GM23338 (cell line): ENCODE data around the gene UGP2. TPM values are rescaled to one million over a fixed set of nuclear protein-coding genes. Genes with fewer than 3 reads are reported as not detected.

Experiments used
- ATAC-seq: fragments of 200-7000 bp; cut with Tn5 transposase; 3 replicates; pipeline ENCODE4 v1.9.1; 2020
- DNase-seq: peaks from one replicate; pipeline ENCODE4 v3.0.0-alpha.2; 2015; ENCODE audit warnings: low spot score
- H2AFZ ChIP-seq: fragments of 200-600 bp; sonication (generic); 2 replicates; pipeline ENCODE4 v1.8.0; 2016; ENCODE audit warnings: antibody characterized with exemption, mild to moderate bottlenecking, moderate library complexity
- H3F3A ChIP-seq: fragments of 200-600 bp; sonication (generic); replicated peaks from 2 replicates; pipeline ENCODE4 v1.8.0; 2017; ENCODE audit warnings: antibody characterized with exemption, mixed run types, low read depth
- H3K27ac ChIP-seq: fragments of 200-600 bp; sonication (generic); 2 replicates; pipeline ENCODE4 v1.6.1; 2016; ENCODE audit warnings: low read depth
- H3K27me3 ChIP-seq: fragments of 200-600 bp; sonication (generic); 2 replicates; pipeline ENCODE4 v1.8.0; 2016; ENCODE audit warnings: mild to moderate bottlenecking, mixed run types, moderate library complexity; ENCODE audit not compliant: insufficient read depth
- H3K36me3 ChIP-seq: fragments of 200-600 bp; sonication (generic); 2 replicates; pipeline ENCODE4 v1.8.0; 2016; ENCODE audit warnings: mild to moderate bottlenecking; ENCODE audit not compliant: insufficient read depth
- H3K4me1 ChIP-seq: fragments of 200-600 bp; sonication (generic); 2 replicates; pipeline ENCODE4 v1.8.0; 2016; ENCODE audit warnings: mild to moderate bottlenecking, moderate library complexity; ENCODE audit not compliant: insufficient read depth
- H3K4me2 ChIP-seq: fragments of 200-600 bp; sonication (generic); 2 replicates; pipeline ENCODE4 v1.7.1; 2017; ENCODE audit warnings: mixed run types
- H3K4me3 ChIP-seq: fragments of 200-600 bp; sonication (generic); 2 replicates; pipeline ENCODE4 v1.6.1; 2016; ENCODE audit warnings: mixed run types
- H3K79me2 ChIP-seq: fragments of 200-600 bp; sonication (generic); replicated peaks from 2 replicates; pipeline ENCODE4 v1.8.0; 2017; ENCODE audit warnings: mild to moderate bottlenecking; ENCODE audit not compliant: insufficient read depth
- H3K9me2 ChIP-seq: fragments of 200-600 bp; sonication (generic); 2 replicates; pipeline ENCODE4 v1.8.0; 2017; ENCODE audit not compliant: insufficient read depth
- H4K20me1 ChIP-seq: fragments of 200-600 bp; sonication (generic); replicated peaks from 2 replicates; pipeline ENCODE4 v1.8.0; 2017; ENCODE audit warnings: mild to moderate bottlenecking; ENCODE audit not compliant: insufficient read depth
- H3K27ac Mint-ChIP-seq: 2 replicates; pipeline ENCODE4 v1.8.0; 2020; ENCODE audit warnings: inconsistent platforms, mild to moderate bottlenecking, moderate library complexity, mixed read lengths
- H3K27me3 Mint-ChIP-seq: 3 replicates; pipeline ENCODE4 v1.8.0; 2022; ENCODE audit warnings: low read depth, mild to moderate bottlenecking, moderate library complexity, mixed read lengths, inconsistent platforms; ENCODE audit not compliant: insufficient read depth, poor library complexity
- H3K36me3 Mint-ChIP-seq: 3 replicates; pipeline ENCODE4 v1.8.0; 2021; ENCODE audit warnings: low read depth, mild to moderate bottlenecking, inconsistent platforms, moderate library complexity, mixed read lengths
- H3K4me1 Mint-ChIP-seq: 3 replicates; pipeline ENCODE4 v1.8.0; 2020; ENCODE audit warnings: mild to moderate bottlenecking, inconsistent platforms, mixed read lengths
- H3K4me3 Mint-ChIP-seq: 3 replicates; pipeline ENCODE4 v1.8.0; 2021; ENCODE audit warnings: moderate library complexity, mild to moderate bottlenecking, inconsistent platforms, mixed read lengths
- H3K9me3 Mint-ChIP-seq: 3 replicates; pipeline ENCODE4 v1.8.0; 2020; ENCODE audit warnings: moderate library complexity, mild to moderate bottlenecking, inconsistent platforms, mixed read lengths
- CREB1 ChIP-seq: fragments of 250-450 bp; sonication (Bioruptor Pico); IDR thresholded peaks from 2 replicates; pipeline ENCODE4 v1.5.0; 2020; ENCODE audit warnings: low read depth, mild to moderate bottlenecking, moderate library complexity
- EZH2 ChIP-seq: fragments of 200-600 bp; sonication (generic); IDR thresholded peaks from one replicate; pipeline ENCODE4 v1.8.0; 2017; ENCODE audit warnings: antibody characterized with exemption, mild to moderate bottlenecking, low read depth; ENCODE audit not compliant: unreplicated experiment
- EZH2phosphoT487 ChIP-seq: fragments of 200-600 bp; sonication (generic); IDR thresholded peaks from one replicate; pipeline ENCODE4 v1.8.1; 2018; ENCODE audit warnings: antibody characterized with exemption; ENCODE audit not compliant: unreplicated experiment
- JUNB ChIP-seq: IDR thresholded peaks from one replicate; pipeline ENCODE4 v1.6.1; 2016; ENCODE audit warnings: antibody characterized with exemption; ENCODE audit not compliant: unreplicated experiment
- NANOG ChIP-seq: IDR thresholded peaks from 2 replicates; pipeline ENCODE4 v1.6.1; 2016; ENCODE audit warnings: antibody characterized with exemption, borderline replicate concordance
- POLR2AphosphoS5 ChIP-seq: IDR thresholded peaks from 2 replicates; pipeline ENCODE4 v1.6.1; 2016; ENCODE audit warnings: antibody characterized with exemption, low read depth
- STAT1 ChIP-seq: IDR thresholded peaks from one replicate; pipeline ENCODE4 v1.6.1; 2016; ENCODE audit warnings: antibody characterized with exemption; ENCODE audit not compliant: unreplicated experiment
- ZNF114 ChIP-seq: fragments of 250-450 bp; sonication (Bioruptor Pico); IDR thresholded peaks from 2 replicates; pipeline ENCODE4 v1.5.0; 2020; ENCODE audit warnings: mild to moderate bottlenecking, moderate library complexity
- ZNF331 ChIP-seq: fragments of 250-450 bp; sonication (Bioruptor Pico); IDR thresholded peaks from 2 replicates; pipeline ENCODE4 v1.5.0; 2020; ENCODE audit warnings: low read depth, mild to moderate bottlenecking, moderate library complexity
- polyA plus RNA-seq: library from polyadenylated mRNA; unstranded; fragments of >200 nt; fragmentation: Nextera tagmentation; extraction: Ambion mirVana; gene quantifications from 2 replicates; pipeline ENCODE4 v1.2.1, GENCODE V29; 2016
- total RNA-seq: library from RNA; depleted of rRNA; stranded (reverse); fragments of >200 nt; shearing (Covaris generic); gene quantifications from 2 replicates; pipeline ENCODE4 v1.2.3, GENCODE V29; 2014
- TF ChIP-seq, protein P1 (sequence below), 2 experiments: fragments of 200-600 bp in 1 of 2; sonication (generic) in 1 of 2; conservative IDR thresholded peaks; 2 replicates each; pipeline versions ENCODE4 v1.5.1 to v1.6.1; 2016 to 2017; ENCODE audit warnings: antibody characterized with exemption in 2 of 2, low read depth in 2 of 2, mild to moderate bottlenecking in 2 of 2, moderate library complexity in 1 of 2
- TF ChIP-seq, protein P2 (sequence below): IDR thresholded peaks from 2 replicates; pipeline ENCODE4 v1.6.1; 2016; ENCODE audit warnings: antibody characterized with exemption
- TF ChIP-seq, protein P3 (sequence below): IDR thresholded peaks from one replicate; pipeline ENCODE4 v1.6.1; 2018; ENCODE audit warnings: antibody characterized with exemption; ENCODE audit not compliant: unreplicated experiment
- TF ChIP-seq, protein P4 (sequence below): fragments of 250-450 bp; sonication (Bioruptor Pico); IDR thresholded peaks from 2 replicates; pipeline ENCODE4 v1.5.0; 2020; ENCODE audit warnings: mild to moderate bottlenecking, moderate library complexity

The UGP2 gene
- total and polyA plus RNA-seq, 2 experiments from 2014 or later: 744 to 943 TPM

DNA sequence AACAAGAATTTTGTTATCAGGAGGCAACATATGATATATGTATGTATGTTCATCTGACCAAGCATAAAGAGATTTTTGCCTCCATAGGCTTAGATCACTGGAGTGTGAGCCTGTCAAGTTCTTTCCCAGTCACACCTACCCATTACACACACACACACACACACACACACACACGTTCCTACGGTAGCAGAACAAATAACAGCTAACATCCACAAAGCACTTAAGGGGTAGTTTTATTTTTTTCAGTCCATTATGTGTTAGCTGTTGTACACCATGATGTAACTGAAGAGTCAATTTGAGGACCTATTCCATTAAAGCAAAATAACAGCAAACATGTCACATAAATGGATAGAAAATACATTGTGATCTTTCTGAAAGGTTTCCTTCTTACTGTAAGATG is 39.5 kb downstream of the UGP2 start:
- no peak for DNase-seq
- TF ChIP-seq NANOG (no peak), STAT1 (no peak), ZNF331 (CRISPR knock-in tag) (no peak), JUNB (no peak), POLR2AphosphoS5 (no peak; the same call in 1 of the 2 replicates), CREB1 (CRISPR knock-in tag) (no peak), EZH2phosphoT487 (no peak), EZH2 (no peak), ZNF114 (no peak)
- TF ChIP-seq, protein P1, sequence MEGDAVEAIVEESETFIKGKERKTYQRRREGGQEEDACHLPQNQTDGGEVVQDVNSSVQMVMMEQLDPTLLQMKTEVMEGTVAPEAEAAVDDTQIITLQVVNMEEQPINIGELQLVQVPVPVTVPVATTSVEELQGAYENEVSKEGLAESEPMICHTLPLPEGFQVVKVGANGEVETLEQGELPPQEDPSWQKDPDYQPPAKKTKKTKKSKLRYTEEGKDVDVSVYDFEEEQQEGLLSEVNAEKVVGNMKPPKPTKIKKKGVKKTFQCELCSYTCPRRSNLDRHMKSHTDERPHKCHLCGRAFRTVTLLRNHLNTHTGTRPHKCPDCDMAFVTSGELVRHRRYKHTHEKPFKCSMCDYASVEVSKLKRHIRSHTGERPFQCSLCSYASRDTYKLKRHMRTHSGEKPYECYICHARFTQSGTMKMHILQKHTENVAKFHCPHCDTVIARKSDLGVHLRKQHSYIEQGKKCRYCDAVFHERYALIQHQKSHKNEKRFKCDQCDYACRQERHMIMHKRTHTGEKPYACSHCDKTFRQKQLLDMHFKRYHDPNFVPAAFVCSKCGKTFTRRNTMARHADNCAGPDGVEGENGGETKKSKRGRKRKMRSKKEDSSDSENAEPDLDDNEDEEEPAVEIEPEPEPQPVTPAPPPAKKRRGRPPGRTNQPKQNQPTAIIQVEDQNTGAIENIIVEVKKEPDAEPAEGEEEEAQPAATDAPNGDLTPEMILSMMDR (conservative IDR thresholded peaks at IDR 0.05; ENCODE audit: low read depth in 2 of 2): no peak
- TF ChIP-seq, protein P2, sequence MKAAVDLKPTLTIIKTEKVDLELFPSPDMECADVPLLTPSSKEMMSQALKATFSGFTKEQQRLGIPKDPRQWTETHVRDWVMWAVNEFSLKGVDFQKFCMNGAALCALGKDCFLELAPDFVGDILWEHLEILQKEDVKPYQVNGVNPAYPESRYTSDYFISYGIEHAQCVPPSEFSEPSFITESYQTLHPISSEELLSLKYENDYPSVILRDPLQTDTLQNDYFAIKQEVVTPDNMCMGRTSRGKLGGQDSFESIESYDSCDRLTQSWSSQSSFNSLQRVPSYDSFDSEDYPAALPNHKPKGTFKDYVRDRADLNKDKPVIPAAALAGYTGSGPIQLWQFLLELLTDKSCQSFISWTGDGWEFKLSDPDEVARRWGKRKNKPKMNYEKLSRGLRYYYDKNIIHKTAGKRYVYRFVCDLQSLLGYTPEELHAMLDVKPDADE: no peak
- TF ChIP-seq, protein P3, sequence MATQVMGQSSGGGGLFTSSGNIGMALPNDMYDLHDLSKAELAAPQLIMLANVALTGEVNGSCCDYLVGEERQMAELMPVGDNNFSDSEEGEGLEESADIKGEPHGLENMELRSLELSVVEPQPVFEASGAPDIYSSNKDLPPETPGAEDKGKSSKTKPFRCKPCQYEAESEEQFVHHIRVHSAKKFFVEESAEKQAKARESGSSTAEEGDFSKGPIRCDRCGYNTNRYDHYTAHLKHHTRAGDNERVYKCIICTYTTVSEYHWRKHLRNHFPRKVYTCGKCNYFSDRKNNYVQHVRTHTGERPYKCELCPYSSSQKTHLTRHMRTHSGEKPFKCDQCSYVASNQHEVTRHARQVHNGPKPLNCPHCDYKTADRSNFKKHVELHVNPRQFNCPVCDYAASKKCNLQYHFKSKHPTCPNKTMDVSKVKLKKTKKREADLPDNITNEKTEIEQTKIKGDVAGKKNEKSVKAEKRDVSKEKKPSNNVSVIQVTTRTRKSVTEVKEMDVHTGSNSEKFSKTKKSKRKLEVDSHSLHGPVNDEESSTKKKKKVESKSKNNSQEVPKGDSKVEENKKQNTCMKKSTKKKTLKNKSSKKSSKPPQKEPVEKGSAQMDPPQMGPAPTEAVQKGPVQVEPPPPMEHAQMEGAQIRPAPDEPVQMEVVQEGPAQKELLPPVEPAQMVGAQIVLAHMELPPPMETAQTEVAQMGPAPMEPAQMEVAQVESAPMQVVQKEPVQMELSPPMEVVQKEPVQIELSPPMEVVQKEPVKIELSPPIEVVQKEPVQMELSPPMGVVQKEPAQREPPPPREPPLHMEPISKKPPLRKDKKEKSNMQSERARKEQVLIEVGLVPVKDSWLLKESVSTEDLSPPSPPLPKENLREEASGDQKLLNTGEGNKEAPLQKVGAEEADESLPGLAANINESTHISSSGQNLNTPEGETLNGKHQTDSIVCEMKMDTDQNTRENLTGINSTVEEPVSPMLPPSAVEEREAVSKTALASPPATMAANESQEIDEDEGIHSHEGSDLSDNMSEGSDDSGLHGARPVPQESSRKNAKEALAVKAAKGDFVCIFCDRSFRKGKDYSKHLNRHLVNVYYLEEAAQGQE: no peak
- TF ChIP-seq, protein P4, sequence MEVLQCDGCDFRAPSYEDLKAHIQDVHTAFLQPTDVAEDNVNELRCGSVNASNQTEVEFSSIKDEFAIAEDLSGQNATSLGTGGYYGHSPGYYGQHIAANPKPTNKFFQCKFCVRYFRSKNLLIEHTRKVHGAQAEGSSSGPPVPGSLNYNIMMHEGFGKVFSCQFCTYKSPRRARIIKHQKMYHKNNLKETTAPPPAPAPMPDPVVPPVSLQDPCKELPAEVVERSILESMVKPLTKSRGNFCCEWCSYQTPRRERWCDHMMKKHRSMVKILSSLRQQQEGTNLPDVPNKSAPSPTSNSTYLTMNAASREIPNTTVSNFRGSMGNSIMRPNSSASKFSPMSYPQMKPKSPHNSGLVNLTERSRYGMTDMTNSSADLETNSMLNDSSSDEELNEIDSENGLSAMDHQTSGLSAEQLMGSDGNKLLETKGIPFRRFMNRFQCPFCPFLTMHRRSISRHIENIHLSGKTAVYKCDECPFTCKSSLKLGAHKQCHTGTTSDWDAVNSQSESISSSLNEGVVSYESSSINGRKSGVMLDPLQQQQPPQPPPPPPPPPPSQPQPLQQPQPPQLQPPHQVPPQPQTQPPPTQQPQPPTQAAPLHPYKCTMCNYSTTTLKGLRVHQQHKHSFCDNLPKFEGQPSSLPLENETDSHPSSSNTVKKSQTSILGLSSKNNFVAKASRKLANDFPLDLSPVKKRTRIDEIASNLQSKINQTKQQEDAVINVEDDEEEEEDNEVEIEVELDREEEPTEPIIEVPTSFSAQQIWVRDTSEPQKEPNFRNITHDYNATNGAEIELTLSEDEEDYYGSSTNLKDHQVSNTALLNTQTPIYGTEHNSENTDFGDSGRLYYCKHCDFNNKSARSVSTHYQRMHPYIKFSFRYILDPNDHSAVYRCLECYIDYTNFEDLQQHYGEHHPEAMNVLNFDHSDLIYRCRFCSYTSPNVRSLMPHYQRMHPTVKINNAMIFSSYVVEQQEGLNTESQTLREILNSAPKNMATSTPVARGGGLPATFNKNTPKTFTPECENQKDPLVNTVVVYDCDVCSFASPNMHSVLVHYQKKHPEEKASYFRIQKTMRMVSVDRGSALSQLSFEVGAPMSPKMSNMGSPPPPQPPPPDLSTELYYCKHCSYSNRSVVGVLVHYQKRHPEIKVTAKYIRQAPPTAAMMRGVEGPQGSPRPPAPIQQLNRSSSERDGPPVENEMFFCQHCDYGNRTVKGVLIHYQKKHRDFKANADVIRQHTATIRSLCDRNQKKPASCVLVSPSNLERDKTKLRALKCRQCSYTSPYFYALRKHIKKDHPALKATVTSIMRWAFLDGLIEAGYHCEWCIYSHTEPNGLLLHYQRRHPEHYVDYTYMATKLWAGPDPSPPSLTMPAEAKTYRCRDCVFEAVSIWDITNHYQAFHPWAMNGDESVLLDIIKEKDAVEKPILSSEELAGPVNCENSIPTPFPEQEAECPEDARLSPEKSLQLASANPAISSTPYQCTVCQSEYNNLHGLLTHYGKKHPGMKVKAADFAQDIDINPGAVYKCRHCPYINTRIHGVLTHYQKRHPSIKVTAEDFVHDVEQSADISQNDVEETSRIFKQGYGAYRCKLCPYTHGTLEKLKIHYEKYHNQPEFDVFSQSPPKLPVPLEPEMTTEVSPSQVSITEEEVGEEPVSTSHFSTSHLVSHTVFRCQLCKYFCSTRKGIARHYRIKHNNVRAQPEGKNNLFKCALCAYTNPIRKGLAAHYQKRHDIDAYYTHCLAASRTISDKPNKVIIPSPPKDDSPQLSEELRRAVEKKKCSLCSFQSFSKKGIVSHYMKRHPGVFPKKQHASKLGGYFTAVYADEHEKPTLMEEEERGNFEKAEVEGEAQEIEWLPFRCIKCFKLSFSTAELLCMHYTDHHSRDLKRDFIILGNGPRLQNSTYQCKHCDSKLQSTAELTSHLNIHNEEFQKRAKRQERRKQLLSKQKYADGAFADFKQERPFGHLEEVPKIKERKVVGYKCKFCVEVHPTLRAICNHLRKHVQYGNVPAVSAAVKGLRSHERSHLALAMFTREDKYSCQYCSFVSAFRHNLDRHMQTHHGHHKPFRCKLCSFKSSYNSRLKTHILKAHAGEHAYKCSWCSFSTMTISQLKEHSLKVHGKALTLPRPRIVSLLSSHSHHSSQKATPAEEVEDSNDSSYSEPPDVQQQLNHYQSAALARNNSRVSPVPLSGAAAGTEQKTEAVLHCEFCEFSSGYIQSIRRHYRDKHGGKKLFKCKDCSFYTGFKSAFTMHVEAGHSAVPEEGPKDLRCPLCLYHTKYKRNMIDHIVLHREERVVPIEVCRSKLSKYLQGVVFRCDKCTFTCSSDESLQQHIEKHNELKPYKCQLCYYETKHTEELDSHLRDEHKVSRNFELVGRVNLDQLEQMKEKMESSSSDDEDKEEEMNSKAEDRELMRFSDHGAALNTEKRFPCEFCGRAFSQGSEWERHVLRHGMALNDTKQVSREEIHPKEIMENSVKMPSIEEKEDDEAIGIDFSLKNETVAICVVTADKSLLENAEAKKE (CRISPR knock-in tag): no peak
- H3K4me3 Mint-ChIP-seq: no peak overlapping the region
- Histone ChIP-seq H3F3A (peaks cover 17% of the 10 kb centered on the region; the same call in 1 of the 2 replicates), H3K79me2 (peaks cover 73% of the 10 kb centered on the region), H3K4me2 (no peak overlapping the region), H3K4me1 (peaks cover 52% of the 10 kb centered on the region), H3K27ac (peak overlapping the region; percentile 71; the same call in 1 of the 2 replicates), H3K9me2 (no peaks in the 10 kb centered on the region), H3K27me3 (no peaks in the 10 kb centered on the region), H4K20me1 (peaks cover 61% of the 10 kb centered on the region), H3K4me3 (no peak overlapping the region), H2AFZ (no peak overlapping the region), H3K36me3 (peaks cover 50% of the 10 kb centered on the region)
- H3K9me3 Mint-ChIP-seq: no peaks in the 10 kb centered on the region
- H3K4me1 Mint-ChIP-seq: peaks cover 66% of the 10 kb centered on the region
- no peak for ATAC-seq
- H3K27me3 Mint-ChIP-seq: peaks cover 6% of the 10 kb centered on the region
- peaks cover 78% of the 10 kb centered on the region for H3K36me3 Mint-ChIP-seq
- H3K27ac Mint-ChIP-seq: peak overlapping the region; percentile 25; the same call in 1 of the 2 replicates
